AG20443 (cell line): ENCODE measurements around the gene PCDHB12.
A peak's percentile ranks its signal among the peaks of the same experiment; 100 is the strongest.
"Not testable (repeated sequence)": the region's sequence is repeated elsewhere in the genome, so short reads cannot be mapped to it uniquely, and the experiment has no call there.

Source experiments
- DNase-seq: peaks from one replicate; pipeline ENCODE4 v3.0.0; 2012; ENCODE audit warnings: low spot score, mixed read lengths

The PCDHB12 gene

GRCh38 chr5:141210281-141210680 lies 1.8 kb downstream of the PCDHB12 start:
- DNase-seq: not testable (repeated sequence)

GRCh38 chr5:141210849-141211248 lies 2.3 kb downstream of the PCDHB12 start:
- not testable (repeated sequence) for DNase-seq

- DNase-seq: peak; percentile 29
These were observed 5.3 kb downstream of the PCDHB12 start, which contains the start of gene PCDHB13 for GRCh38 chr5:141213656-141214339. PCDHB13 (plus strand) TSS chr5:141213919; CDS start chr5:141214124, 205 bp downstream.

- not testable (repeated sequence) for DNase-seq
These were observed 6.1 kb downstream of the PCDHB12 start for GRCh38 chr5:141214583-141214982.

- DNase-seq: not testable (repeated sequence)
These were observed 7.0 kb downstream of the PCDHB12 start for GRCh38 chr5:141215504-141215903.

- DNase-seq: not testable (repeated sequence)
These were observed 7.5 kb downstream of the PCDHB12 start for GRCh38 chr5:141216035-141216434.

- peak; percentile 49 for DNase-seq
These were observed 14.7 kb downstream of the PCDHB12 start, which contains the start of gene PCDHB14 for GRCh38 chr5:141223112-141223783. PCDHB14 (plus strand) TSS chr5:141223343; CDS start chr5:141223506, 163 bp downstream.

GRCh38 chr5:141224844-141225243 lies 16.3 kb downstream of the PCDHB12 start:
- not testable (repeated sequence) for DNase-seq

GRCh38 chr5:141225421-141225820 lies 16.9 kb downstream of the PCDHB12 start:
- DNase-seq: not testable (repeated sequence)

GRCh38 chr5:141234109-141234667 lies 25.7 kb downstream of the PCDHB12 start:
- peak; percentile 11 for DNase-seq

- not testable (repeated sequence) for DNase-seq
These were observed 27.4 kb downstream of the PCDHB12 start for GRCh38 chr5:141235922-141236321.

- DNase-seq: no peak
These were observed 28.2 kb downstream of the PCDHB12 start for GRCh38 chr5:141236516-141237313.

- no peak for DNase-seq
These were observed 33.0 kb downstream of the PCDHB12 start for GRCh38 chr5:141241496-141241895.

GRCh38 chr5:141245250-141245717 lies 36.8 kb downstream of the PCDHB12 start, which contains the start of gene PCDHB15:
PCDHB15 (plus strand) TSS chr5:141245395; CDS start chr5:141245579, 184 bp downstream.
- peak; percentile 12 for DNase-seq

GRCh38 chr5:141246971-141247370 lies 38.5 kb downstream of the PCDHB12 start:
- not testable (repeated sequence) for DNase-seq

- not testable (repeated sequence) for DNase-seq
These were observed 38.9 kb downstream of the PCDHB12 start for GRCh38 chr5:141247434-141247833.

- DNase-seq: no peak
These were observed 42.1 kb downstream of the PCDHB12 start for GRCh38 chr5:141250576-141250975.

GRCh38 chr5:141258464-141258863 lies 49.9 kb downstream of the PCDHB12 start:
- no peak for DNase-seq

GRCh38 chr5:141258948-141259347 lies 50.4 kb downstream of the PCDHB12 start:
- DNase-seq: no peak

- DNase-seq: no peak
These were observed 52.1 kb downstream of the PCDHB12 start for GRCh38 chr5:141260458-141261237.

- DNase-seq: no peak
These were observed 52.7 kb downstream of the PCDHB12 start for GRCh38 chr5:141261238-141261546.
